Measurements from ENCODE around the gene APOC3.

- TF ChIP-seq CBX3 (IDR thresholded peaks at IDR 0.05; ENCODE audit: borderline replicate concordance, low read depth) = no peak
- no peak for TF ChIP-seq STAT3 (IDR thresholded peaks at IDR 0.05; ENCODE audit: low read depth, low read length)
- no peak for TF ChIP-seq CHD2 (IDR thresholded peaks at IDR 0.05; ENCODE audit: borderline replicate concordance, low read depth, low read length)
Observed at GRCh38 chr11:116787436-116787785, 42.3 kb upstream of the APOC3 start.
